ENCODE measurements around the gene MIPEP.

The MIPEP gene

DNA sequence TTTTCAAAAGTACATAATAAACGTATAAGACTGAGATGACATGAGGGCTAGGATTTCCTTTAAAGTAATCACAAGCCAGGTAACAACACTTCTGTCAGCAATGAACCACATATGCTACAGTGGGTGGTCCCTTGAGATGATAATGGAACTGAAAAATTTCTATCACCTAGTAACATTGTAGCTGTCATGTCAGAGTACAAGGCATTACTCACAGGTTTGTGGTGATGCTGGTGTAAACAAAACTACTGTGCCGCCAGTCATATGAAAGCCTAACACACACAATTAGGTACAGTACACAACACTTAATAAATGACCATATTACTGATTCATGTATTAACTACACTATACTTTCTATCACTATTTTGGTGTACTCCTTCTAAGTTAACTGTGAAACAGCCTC, 36.8 kb downstream of the MIPEP start:
- DNase-seq (ENCODE audit: low spot score): no peak

DNA sequence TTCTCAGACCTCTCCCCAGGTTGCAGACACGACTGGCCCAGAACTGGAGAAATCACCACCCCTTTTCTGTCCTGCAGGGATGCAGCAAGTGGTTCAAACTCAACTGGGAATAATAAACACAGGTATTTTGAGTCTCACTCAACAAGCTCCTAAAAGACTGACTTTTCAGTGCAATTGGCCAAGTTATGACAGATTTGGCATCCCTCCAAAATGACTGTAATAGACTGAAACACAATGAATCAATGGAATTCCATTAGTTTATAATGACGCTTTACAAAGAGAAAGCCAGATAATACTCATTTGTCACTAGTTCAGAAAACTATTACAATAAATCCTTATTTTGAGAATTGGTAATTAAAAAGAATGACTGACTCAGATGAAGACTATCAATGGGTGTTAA, 38.1 kb downstream of the MIPEP start:
- no peak for DNase-seq (ENCODE audit: low spot score)

DNA sequence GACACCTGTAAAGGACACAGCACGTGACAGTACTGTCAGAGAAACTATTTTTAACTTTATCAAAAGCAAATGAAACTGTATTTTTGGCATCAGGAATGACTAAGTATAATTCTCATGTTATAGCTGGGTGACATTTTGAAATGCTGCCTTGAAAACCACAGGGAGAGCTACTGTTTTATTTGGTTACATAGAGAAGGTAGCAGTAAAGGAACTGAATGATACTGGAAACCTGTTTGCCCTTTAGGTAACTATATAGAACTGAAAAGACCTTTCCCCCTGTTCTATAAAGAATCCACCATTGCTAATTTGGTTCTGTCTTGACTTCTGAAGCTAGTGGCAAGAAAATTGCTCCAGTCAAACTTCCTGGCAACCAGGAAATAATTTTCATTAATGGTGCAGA, 39.1 kb downstream of the MIPEP start:
- DNase-seq (ENCODE audit: low spot score): no peak

DNA sequence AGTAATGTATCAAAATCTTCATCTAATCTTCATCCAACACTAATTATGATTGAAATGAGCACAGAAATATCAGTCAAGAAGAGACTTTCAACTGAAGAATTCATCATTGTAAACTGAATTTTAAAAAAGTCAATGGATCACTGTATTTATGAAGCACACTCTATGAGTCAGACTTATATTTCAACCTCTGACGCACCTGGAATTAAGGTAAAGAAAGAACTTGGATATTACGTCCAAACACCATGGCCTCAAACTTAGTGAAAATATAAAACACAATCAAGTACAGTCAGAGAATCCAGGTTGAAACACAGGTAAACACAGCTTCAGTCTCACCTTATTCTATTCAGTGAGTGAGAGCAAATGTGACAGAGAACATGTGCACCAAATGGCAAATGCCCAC, 39.5 kb downstream of the MIPEP start:
- no peak for DNase-seq (ENCODE audit: low spot score)

DNA sequence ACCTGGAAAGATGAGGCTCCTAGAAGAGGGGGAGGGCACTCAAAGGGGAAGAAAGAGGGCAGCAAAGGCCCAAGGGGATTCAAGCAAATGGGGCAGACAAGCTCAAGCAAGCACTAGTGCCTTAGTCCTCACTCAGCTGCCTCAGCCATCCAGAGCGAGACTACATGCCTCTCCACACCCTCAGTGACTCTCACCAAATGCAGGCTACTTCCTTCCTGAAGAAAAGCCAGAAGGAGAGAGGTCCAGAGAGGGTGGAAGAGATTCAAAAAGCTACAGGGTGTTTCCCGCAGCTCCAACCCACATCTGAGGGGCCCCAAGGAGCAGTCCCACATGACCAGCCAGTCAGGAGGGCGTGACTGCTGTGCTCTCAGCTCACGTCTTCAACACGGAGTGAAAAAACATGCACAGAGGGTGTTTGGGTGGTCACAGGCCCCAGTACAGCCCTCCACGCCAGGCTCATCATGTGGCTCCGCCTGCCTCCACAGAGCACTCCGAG, 40.5 kb downstream of the MIPEP start:
- no peak for DNase-seq (ENCODE audit: low spot score)

DNA sequence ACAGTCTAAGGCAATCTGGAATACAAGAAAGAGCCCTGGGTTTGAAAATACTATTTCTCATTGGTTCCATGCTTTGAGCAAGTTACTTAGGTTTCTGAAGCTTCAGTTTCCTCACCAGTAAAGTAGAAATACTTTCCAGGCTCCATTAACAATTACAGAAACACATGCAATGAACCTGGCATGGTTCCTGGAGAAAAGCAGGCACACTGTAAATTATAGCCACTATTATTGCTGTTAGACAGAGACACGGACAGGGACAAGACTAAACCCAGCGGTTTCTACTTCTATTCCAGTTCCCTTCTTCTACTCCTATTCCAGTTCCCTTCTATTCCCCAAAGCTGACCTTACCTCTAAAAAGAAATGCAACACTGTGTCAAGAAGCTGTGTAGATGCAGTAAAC, 41.2 kb downstream of the MIPEP start:
- no peak for DNase-seq (ENCODE audit: low spot score)

DNA sequence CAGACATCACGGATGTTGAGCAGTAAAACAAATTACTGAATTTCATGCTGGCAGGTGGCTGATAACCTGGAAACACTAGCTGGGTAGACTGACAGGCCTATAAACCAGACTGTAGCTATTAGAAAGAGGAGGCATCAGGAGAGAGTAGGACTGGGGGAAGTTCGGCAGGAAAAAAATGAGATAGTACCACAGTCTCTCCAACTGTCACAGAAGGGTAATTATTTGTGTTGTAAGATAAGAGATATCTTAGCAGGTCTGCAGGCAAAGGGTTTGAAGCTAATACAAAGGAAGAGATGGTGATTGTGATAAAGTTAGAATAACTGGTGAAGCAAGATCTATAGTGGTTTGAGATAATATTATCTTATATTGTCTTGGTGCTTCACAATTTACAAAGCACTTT, 41.7 kb downstream of the MIPEP start:
- DNase-seq (ENCODE audit: low spot score): no peak

DNA sequence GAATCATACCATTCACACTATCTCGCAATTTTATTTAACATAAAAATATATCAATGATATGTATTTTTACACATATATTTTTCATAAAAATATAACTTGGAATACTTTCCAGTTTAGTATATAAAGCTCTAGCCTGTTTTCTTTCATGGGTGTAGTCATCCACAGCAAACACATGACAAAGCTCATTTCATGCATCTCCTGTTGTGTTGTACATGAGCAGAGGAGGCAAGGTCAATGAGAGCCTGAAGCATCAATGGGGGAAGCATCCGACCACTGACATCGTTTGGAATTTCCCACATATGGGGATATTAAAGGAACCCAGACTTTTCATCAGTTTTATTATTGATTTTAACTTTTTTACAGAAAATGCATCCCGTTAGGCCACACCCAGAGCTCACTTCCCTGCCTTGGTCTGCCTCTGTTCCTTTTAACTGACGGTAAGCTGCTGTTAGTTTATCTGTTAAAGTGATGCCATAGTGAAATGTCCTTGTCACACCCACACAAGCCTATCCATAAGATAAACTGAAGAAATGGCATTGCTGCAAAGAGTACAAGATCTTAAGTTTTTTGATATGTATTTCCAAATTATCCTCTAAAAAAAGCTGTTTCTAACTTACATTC, 44.0 kb downstream of the MIPEP start:
- no peak for DNase-seq (ENCODE audit: low spot score)

DNA sequence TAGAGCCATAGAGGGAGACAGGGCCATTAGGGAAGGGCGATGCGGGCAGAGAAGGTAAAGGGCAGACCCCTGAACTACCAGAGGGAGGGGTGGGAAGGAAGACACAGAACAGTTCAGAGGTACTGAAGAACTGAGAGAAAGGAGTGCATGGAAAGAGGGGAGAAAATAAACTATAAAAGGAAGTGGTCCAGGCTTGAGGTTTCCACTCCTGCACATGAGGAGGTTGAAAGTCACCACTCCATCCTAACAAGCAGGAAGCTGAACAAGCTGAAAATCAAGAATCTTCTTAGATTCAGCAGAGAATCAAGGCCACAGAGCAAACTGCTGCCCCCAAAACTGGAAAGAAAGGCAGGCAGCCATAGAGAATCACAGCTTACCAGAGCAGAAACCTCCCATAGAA, 45.1 kb downstream of the MIPEP start:
- DNase-seq (ENCODE audit: low spot score): no peak

DNA sequence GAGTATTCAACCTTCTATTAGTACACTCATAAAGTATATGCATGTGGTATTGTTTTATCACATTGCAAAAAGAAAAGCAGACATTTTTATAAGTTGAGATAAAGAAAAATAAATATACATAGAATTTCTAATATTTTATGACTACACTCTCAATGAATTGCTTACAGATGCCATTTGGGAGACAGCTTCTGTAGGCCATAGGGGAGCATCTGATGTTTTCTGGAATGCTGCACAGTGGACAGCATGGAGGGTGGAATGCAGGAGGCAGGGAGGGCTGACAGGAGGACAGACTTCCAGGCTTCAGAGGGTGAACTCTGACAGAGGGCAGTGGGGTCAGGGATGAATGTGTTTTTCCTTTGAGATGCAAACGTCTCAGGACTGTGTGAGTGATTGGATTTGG, 45.8 kb downstream of the MIPEP start:
- DNase-seq (ENCODE audit: low spot score): no peak

DNA sequence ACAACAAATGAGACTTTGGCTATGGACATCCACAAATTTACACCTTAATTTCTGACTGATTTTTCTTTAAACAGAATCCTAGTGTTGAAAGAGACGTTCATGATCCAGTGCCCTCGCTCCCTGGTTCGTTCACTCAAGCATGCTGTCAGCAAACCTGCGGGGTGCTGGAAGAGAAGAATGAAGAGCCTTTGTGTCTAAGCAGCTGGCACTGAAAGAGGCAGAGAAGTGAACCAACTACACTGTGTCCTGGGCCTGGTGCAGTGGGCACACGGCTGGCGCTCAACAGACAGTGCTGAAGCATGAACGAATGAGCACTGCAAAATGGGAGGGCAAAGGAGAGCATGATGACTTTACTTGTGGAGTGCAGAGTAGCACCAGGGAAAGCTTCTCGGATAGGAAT, 46.8 kb downstream of the MIPEP start:
- DNase-seq (ENCODE audit: low spot score): no peak

DNA sequence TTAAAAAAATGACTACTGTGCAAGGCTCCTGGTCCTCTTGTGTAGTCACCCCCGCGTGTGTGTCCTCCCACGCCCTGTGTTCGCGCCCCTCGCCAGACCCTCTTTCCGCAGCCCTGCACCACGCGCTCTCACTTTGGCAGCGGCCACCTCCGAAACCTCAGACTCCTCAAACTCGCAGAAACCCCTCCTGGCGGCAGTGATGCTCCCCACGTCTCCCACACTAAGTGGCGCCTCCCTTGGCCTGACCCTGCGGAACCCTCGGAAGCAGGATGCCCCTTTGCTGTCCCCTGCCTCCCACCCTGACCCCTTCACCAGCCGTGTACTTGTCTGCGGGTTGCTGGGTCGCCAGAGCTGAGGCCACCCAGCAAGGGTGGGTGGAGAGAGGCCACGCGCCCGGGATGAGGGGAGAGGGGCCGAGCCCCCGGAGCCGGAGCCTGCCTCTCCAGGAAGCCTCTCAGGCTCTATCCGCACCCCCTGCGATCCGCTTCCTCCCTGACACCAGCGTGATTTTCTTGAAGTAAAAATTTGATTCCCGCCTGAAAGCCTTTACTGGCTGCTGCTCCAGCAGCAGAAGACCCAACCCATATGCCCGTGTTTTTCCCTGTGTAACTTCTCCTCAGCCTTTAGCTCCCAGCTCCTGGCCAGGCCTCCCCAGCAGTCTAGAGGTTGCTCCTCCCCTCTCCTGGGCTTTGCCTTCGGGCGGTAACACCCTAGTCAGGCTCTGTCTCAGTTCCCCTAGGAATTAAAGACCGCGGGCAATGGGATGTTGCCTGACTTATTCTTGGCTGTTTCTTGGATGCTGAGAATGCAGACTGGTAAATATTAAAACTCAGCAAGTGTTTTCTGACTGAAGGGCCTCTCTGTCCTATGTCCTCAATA, 55.2 kb downstream of the MIPEP start:
- no peak for DNase-seq (ENCODE audit: low spot score)

DNA sequence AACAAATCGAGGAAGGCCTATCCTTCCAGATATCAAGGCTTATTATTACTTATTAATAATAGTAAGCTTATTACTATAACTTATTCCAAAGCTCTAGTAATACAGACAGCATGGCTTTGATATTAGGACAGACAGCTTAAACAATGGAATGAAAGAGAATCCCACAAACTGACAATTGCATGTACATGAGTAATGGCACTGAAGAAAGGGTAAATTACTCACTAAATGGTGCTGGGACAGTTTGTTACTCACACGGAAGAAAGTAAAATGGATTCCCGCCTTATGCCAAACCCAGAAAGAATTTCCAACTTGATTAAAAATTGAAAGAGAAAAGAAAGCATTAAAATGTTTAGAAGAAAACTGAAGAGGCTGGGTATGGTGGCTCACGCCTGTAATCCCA, 60.3 kb downstream of the MIPEP start:
- no peak for DNase-seq (ENCODE audit: low spot score)

DNA sequence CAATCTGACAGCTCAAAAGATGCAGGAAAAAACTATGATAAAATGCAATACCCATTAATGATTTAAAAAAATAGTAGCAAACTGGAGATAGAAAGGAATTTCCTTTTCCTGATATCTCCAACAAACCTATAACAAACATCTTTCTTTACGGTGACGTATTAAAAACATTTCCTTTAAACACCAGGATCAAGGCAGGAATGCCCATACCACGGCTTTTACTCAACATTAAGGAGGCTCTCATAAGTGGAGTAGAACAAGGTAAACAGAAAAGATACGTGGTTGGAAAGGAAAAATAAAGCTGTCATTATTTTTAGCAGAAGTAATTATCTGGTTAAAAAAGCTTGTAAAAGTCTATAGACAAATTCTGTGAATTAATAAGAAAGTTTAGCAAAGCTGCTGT, 61.1 kb downstream of the MIPEP start:
- DNase-seq (ENCODE audit: low spot score): no peak

DNA sequence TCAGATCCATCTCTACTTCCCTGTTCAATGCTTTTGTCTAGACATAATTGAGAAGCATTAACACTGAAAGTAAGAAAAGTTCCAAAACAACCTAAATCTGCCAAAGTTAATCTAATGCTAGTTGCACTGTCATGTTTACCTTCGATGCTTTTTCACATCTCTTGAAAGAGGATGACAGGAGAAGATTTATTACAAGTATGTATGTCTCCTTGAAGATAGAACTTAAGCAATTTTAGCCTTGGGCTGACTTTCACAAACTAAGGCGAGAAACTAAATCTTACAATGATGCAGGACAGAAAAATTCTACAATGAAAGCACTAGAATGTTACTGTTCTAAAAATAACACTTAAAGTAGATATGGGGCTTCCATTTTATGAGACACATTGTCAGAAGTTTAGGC, 64.0 kb downstream of the MIPEP start:
- DNase-seq (ENCODE audit: low spot score): no peak

DNA sequence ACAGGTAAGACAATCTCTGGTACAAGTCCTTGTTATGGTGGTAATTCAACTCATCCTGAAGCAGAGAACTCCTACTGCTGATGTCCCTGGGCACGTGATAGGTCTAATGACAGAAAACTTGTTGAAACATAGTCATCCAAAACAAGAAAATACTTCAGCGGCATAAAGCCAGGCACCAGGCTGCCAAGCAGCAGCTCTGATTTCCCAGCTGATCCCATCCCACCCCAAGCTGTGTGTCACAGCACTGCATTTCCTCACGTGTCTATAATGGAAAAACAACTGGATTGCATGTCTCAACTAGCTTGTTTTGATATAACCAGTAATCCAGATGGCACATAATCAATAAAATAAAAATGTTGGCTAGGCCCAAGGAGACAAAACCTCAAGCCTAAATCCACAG, 64.8 kb downstream of the MIPEP start:
- DNase-seq (ENCODE audit: low spot score): no peak

DNA sequence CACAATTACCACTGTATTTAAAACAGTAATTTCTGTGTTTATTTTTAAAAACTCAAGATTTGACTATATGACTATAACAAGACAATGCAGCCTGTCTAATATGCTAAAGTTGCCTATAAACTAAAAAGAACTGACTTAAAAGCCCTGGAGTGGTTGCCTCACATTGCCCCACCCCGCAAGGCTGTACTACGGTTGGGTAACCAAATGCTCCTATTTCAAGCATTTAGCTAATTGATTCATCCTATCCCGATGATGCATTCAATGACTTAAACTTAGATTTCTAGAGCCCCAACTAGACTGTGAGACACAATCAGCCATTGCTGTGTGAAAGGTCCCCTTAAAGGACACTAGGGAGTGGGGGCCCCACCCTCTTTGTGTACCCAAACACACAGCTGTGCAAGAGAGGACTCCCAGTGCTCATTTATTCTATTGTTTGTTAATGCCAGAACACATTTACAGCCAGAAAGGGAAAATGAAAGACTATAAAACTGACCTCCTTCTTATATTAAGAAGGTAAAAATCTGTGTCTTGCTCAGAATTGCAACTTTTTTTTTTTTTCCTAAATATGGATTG, 66.9 kb downstream of the MIPEP start:
- DNase-seq (ENCODE audit: low spot score): no peak

DNA sequence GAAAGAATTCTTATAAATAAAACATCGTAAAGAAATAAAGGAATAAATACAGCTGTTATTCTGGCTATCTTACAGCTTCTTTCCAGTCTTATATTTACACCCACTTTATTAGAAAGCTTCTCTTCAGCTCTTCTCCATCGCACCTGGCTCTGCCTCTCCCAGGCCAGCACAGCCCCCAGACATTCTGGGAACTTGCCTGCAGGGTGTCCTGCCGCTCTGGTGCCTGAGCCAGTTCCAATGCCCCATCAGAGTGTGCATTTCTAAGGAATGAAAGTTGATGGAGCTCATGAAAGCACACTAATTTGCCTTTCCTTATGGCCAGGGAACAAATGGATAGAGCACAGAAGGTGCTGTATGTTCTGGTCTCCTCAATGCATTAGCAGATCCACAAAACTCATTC, 68.7 kb downstream of the MIPEP start:
- DNase-seq (ENCODE audit: low spot score): no peak

DNA sequence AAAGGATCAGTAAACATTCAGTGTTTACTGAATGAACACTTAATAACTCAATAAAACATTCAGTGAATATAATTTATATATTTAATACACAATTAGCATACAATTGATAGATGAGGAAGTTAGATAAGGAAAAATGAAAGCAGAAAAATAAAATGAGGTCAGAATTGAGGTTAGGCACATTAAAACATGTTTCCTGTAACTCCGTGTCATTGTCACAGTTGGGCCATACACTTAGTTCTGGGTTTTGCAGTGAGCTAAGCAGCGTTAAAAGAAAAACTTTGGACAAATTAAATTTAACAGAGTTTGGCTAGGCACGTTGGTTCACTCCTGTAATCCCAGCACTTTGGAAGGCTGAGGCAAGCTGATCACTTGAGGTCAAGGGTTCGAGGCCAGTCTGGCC, 71.4 kb downstream of the MIPEP start:
- no peak for DNase-seq (ENCODE audit: low spot score)

DNA sequence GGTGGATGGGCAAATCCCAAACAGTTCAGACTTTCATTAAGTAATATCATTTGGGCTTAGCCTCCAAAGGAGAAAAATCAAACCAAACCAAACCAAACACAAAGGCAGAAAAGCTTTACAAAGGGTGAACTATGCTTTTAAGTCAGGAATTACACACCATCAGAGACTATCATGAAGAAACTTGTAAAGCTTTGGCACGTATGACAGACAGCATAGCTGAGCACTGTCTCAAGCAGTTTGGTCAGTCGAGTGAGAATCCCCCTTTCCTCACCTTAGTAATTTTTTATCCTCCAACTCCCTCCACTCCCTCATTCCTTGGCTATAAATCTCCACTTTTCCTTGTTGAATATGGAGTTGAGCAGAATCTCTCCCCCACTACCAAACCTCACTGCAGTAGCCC, 72.1 kb downstream of the MIPEP start:
- no peak for DNase-seq (ENCODE audit: low spot score)

DNA sequence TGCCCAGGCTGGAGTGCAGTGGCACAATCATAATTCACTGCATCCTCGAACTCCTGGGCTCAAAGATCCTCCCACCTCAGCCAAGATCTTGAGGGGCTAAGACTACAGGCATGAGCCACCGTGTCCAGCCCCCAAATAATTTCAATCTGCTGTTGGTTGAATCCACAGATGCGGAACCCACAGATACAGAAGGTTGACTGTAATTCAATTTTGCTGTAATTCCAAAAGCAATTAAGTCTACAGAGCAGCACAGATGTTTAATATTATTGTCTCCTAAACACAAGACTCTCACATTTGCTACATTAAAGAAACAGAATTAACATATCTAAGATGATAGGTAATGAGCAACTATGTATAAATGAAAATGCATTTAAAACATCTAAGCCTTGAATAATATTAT, 75.6 kb downstream of the MIPEP start:
- no peak for DNase-seq (ENCODE audit: low spot score)

DNA sequence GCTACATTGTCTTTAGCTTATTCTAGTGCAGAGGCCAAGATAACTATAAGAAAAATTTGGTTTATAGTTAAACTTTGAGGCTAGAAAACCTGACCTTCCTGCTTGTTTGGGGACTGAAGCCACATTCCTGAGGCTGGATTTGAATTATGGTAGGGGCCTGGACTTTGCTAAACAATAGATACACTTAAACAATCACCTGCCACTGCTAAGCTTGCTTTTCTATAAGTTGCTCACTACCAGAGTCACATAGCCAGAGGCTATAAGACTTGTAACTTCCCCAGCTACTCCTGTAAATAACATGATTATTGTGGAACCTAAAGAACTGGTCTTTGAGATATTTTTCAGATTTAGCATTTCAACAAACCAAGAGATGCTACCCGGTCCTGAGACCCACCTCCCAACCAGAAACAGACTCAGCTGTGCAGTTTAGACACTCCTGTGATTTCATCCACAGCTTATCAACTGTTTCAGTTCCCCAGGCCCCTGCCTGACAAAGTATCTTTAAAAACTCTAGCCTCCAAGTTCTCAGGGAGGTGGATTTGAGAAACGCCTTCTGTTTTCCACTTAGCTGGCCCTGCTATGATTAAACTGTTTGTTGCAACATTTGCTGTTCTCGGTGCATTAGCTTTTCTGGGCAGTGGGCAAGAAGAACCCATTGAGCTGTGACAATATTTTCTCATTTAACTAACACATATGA, 77.7 kb downstream of the MIPEP start:
- DNase-seq (ENCODE audit: low spot score): no peak
